ENCODE data around the gene EPB41L3. TPM values are rescaled to one million over a fixed set of nuclear protein-coding genes. Genes with fewer than 3 reads are reported as not detected.
"Not testable (repeated sequence)": the region's sequence is repeated elsewhere in the genome, so short reads cannot be mapped to it uniquely, and the experiment has no call there.

EPB41L3 gene
- 0.21 TPM in 1 of 2 replicates, not detected in the other for total RNA-seq (2014; rRNA removed; shearing (Covaris generic))

DNA sequence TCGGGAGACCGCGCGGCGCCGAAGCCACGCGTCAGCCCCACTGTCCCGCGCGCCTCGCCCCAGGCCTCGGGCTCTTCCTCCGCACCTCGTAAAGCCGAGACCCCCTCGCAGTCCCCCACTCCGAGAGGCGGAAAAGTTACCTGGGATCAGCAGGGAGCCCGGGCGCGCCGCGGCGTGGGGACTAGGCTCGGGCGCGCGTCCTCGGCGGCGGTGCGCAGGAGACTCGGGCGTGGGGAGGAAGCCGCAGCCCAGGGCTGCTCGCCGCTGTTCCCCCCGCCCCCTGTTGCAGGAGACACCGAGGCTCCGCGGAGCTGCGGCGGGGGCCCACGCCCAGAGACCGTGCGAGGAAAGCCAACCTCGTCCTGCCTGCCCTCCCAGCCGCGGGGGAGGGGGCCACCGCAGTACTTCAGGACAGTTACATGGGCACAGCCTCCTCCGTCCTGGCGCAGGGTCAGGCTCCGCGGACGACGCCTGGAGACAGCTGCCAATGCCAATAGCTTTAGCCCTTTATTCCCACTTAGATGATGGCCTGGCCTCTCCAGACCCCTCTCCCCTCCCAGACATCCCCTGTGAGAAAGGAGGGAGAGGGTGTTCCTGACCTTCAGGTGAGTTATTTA is at the start of gene EPB41L3:
Gene EPB41L3 (minus strand): TSS at position 225 of the 617 bp plus-strand sequence. CDS start 54,814 bp downstream, outside the sequence.
- no peak within 1 kb of the TSS for H3K27ac ChIP-seq
- no peak for DNase-seq (ENCODE audit: low read depth in 1 of 2, low spot score in 2 of 2)

DNA sequence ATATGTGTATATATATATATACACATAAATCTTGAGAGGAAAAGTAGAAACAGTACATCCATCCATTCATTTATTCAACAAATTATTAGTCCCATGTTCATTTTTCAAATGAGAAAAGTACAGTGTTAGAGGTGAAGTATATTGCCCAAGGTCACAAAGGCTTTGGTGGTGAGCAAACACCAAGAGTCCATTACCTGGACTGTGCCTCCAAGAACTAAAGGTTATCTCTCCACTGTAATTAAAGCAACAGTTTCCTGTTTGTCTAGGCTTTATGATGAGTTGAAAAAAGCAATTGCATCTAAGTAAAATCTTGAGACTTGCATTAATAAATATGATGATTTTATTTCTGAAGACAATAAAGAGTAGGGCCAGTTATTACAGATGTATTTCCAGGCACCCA is 44.7 kb upstream of the EPB41L3 start:
- Histone ChIP-seq H3K4me3 (no peak overlapping the region), H3K4me1 (replicated peaks) (peaks cover 7% of the 10 kb centered on the region; the same call in 1 of the 2 replicates), H3K27me3 (replicated peaks) (no peaks in the 10 kb centered on the region), H3K36me3 (no peaks in the 10 kb centered on the region), H3K27ac (no peak overlapping the region), H3K9me3 (replicated peaks) (no peaks in the 10 kb centered on the region)
- no peak for DNase-seq (ENCODE audit: low read depth in 1 of 2, low spot score in 2 of 2)

More for the DNA sequence above, at the start of gene EPB41L3:
- Histone ChIP-seq H3K4me1 (replicated peaks) (no peaks in the 10 kb centered on the region), H3K4me3 (no peak within 1 kb of the TSS), H3K36me3 (no peaks in the 10 kb centered on the region), H3K27me3 (replicated peaks) (peaks cover 57% of the 10 kb centered on the region), H3K9me3 (replicated peaks) (no peaks in the 10 kb centered on the region)

DNA sequence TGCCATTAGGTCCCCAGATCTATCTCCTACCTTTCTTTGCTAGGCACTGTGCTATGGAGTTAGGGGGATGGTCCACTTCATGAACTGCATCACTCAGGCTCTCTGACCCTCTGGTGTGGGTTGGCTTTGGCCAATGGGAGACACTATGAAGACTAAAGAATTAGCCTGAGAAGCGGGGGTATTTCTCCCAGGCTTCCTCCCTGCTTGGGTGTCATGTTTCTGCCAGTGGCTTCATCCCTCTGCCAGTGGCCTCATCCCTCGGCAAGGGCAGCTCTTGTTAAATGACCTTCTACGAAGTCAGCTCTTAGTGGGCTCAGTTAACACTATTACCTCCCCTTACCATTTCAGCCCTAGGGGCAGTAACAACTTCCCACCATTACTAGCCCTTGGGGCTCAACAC is 41.9 kb upstream of the EPB41L3 start:
- no peaks in the 10 kb centered on the region for H3K27me3 ChIP-seq (replicated peaks)
- H3K27ac ChIP-seq, result no peak overlapping the region
- no peak for DNase-seq (ENCODE audit: low read depth in 1 of 2, low spot score in 2 of 2)
- H3K36me3 ChIP-seq, result no peaks in the 10 kb centered on the region
- H3K4me1 ChIP-seq (replicated peaks), result peaks cover 17% of the 10 kb centered on the region
- H3K9me3 ChIP-seq (replicated peaks), result no peaks in the 10 kb centered on the region
- H3K4me3 ChIP-seq, result no peak overlapping the region

DNA sequence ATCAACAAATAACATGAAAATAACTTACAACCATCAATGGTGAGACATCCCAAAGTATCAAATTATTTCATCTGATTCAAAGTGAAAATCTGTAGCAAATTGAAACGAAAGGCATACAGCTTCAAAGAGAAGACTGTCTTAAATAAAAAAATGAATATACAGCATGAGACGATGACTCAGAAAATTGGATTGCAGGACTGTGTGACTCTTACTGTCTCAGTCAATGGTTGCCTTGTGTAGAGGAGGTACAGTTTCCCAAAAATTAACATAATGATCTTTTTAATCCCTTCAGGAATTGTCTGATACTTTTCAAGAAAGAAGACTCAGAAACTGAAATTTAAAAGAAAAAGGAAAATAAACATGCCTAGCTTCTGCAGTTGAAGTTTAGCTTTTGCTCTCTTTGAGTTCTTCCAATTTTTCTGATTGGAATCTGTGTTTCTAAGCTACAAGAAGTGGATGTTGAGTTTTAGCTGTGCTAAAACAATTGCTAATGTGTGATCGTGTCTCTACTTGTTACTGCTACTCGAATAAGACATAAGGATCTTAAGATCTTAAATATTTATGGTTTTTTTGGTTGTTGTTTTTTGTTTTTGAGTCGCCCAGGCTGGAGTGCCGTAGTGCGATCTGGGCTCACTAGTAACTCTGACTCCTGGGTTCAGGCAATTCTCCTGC is 41.1 kb upstream of the EPB41L3 start:
- H3K36me3 ChIP-seq, result no peaks in the 10 kb centered on the region
- no peak overlapping the region for H3K4me3 ChIP-seq
- peaks cover 17% of the 10 kb centered on the region for H3K4me1 ChIP-seq (replicated peaks)
- H3K9me3 ChIP-seq (replicated peaks), result no peaks in the 10 kb centered on the region
- H3K27me3 ChIP-seq (replicated peaks), result no peaks in the 10 kb centered on the region
- no peak overlapping the region for H3K27ac ChIP-seq
- peak in 1 of 2 experiments; percentile 25 for DNase-seq (ENCODE audit: low read depth in 1 of 2, low spot score in 2 of 2)

DNA sequence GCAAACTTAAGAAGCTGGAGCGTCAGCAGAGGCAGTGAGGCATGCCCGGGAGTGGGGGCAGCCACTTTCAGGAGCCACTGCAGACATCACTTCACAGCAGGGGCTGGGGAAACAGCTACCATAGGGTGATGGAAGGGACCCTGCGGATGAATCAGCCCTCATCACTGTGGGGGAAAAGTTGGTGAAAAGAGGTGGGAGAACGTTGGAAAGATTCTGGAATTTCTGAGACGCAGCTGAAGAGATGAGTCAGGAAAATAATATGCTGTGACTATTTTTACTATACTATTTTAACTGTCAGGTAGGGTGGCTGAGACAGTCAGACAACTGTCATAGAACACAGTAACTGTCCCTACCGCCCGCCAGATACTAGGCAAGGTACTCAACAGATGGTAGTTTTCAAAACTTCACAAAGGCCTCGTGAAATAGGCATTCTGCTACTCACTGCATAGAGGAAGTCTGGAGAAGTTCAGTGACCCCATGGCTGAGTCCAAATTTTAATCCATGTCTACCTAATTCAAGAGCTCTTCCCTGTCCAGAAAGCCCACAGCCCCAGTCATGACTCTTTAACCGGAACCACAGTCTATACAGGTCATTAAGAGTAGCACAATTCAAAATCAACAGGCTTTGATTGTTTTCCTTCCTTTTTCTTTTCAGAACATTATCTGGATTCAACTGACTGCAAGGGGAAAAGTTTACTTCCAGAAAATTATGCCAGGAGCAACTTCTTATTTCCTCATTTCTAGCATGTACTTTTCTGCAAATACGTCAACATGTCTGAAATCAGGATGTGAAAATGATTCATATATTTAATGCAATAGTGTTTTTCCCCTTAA is 39.3 kb upstream of the EPB41L3 start:
- H3K9me3 ChIP-seq (replicated peaks), result no peaks in the 10 kb centered on the region
- DNase-seq (ENCODE audit: low read depth in 1 of 2, low spot score in 2 of 2), result peak; percentile 47 to 54
- no peak overlapping the region for H3K4me3 ChIP-seq
- H3K4me1 ChIP-seq (replicated peaks), result peaks cover 17% of the 10 kb centered on the region
- no peaks in the 10 kb centered on the region for H3K36me3 ChIP-seq
- H3K27me3 ChIP-seq (replicated peaks), result no peaks in the 10 kb centered on the region
- peak overlapping the region; percentile 47; the same call in 1 of the 2 replicates for H3K27ac ChIP-seq

DNA sequence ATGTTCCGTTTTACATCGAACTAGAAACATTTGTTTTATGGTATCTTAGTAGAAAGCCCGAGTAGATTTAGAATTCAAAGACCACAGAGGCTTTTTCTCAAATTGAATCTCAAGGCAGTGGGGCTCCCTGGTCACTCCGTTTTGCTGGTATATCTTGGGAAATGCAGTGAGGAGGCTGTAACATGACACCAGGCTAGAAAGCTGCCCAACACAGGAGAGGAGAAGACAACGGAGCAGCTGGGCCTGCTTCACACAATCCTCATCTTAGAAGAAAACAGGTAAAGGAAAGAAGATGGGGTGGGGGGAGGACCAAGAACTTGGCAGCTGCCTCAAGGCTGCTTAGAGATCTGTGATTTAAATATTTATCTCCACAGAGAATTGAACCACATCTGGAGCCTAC is 38.3 kb upstream of the EPB41L3 start:
- Histone ChIP-seq H3K9me3 (replicated peaks) (no peaks in the 10 kb centered on the region), H3K27ac (no peak overlapping the region), H3K4me1 (replicated peaks) (peaks cover 17% of the 10 kb centered on the region), H3K27me3 (replicated peaks) (no peaks in the 10 kb centered on the region), H3K36me3 (no peaks in the 10 kb centered on the region), H3K4me3 (no peak overlapping the region)
- peak in 1 of 2 experiments; percentile 19 for DNase-seq (ENCODE audit: low read depth in 1 of 2, low spot score in 2 of 2)

DNA sequence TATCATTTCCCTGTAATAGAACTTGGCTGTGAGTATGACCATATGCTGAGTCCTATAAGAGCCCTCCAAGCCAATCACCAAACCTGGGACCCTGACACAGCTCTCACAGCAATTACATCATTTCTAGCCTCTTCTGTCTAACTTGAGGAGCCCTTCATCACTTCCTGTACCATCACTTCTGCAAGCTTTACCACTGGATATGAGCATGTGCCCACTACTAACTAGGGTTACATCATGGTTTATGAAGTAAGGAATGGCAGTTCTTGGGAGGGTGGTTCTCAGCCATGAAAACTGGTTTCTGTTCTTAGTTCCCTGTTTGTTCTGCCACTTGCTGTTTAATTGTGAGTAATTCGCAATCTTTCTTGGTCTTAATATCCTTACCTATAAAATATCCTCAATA is 31.0 kb upstream of the EPB41L3 start:
- Histone ChIP-seq H3K36me3 (no peaks in the 10 kb centered on the region), H3K27me3 (replicated peaks) (0 out of 2 replicates have a peak, but pooled peaks cover 4% of the 10 kb centered on the region), H3K27ac (no peak overlapping the region), H3K9me3 (replicated peaks) (no peaks in the 10 kb centered on the region), H3K4me3 (no peak overlapping the region), H3K4me1 (replicated peaks) (no peaks in the 10 kb centered on the region)
- DNase-seq (ENCODE audit: low read depth in 1 of 2, low spot score in 2 of 2), result no peak

DNA sequence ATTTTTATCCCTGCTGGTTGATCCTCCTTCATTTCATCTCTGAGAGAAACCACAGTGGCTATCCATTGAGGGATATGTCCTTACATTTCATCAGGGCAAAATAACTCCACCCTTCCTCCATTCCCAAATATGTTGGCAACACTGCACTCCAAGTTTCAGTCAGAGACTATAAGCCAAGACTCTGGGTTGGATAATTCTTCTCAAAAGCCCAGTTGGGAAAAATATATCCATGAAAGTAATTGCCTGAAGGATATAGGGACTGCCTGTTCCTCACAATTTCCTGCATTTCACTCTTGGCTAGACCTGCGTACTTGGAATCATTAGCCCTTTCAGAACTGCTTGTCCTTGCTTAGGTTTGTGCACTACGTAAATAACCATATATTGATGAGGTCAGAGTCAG is 27.9 kb upstream of the EPB41L3 start:
- no peak for DNase-seq (ENCODE audit: low read depth in 1 of 2, low spot score in 2 of 2)
- H3K4me3 ChIP-seq, result no peak overlapping the region
- no peaks in the 10 kb centered on the region for H3K36me3 ChIP-seq
- H3K9me3 ChIP-seq (replicated peaks), result no peaks in the 10 kb centered on the region
- 0 out of 2 replicates have a peak, but pooled peaks cover 4% of the 10 kb centered on the region for H3K27me3 ChIP-seq (replicated peaks)
- H3K27ac ChIP-seq, result no peak overlapping the region
- H3K4me1 ChIP-seq (replicated peaks), result no peaks in the 10 kb centered on the region

DNA sequence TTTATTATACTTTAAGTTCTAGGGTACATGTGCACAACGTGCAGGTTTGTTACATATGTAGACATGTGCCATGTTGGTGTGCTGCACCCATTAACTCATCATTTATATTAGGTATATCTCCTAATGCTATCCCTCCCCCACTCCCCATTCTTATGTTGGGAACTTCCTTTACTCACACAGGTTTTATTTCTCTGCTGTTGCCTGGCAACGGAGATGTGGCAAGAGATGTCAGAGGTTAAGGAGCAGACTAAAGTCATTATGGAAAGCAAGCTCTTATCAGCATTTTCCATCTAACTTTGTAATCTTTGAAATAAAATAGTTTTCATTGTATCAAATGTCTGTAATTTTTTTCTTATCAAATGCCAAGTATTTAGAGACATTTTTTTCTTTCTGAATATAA is 26.8 kb upstream of the EPB41L3 start:
- H3K27me3 ChIP-seq (replicated peaks); H3K27ac ChIP-seq; H3K36me3 ChIP-seq; DNase-seq (ENCODE audit: low read depth in 1 of 2, low spot score in 2 of 2); H3K4me1 ChIP-seq (replicated peaks); H3K4me3 ChIP-seq; H3K9me3 ChIP-seq (replicated peaks): not testable (repeated sequence)

DNA sequence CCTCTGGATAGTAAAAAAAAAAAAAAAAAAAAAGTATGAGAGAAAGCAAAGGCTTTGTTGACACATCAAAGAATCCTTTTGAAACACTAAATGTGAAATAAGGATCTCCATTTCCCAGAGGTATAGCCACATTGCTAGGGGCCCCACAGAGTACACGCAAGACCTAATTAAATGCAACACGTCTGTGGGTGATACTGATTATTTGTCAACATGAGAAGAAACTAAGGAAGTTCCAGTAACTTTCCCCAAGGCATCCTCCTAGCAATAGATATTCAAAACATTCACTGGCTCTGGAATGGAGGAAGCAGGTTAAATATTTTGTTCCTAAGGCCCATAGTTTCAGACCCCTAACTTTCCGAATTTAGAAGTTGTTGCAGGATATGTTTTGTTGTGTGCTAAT is 24.6 kb upstream of the EPB41L3 start:
- no peaks in the 10 kb centered on the region for H3K27me3 ChIP-seq (replicated peaks)
- H3K4me1 ChIP-seq (replicated peaks), result no peaks in the 10 kb centered on the region
- H3K4me3 ChIP-seq, result no peak overlapping the region
- DNase-seq (ENCODE audit: low read depth in 1 of 2, low spot score in 2 of 2), result no peak
- H3K36me3 ChIP-seq, result no peaks in the 10 kb centered on the region
- H3K27ac ChIP-seq, result no peak overlapping the region
- no peaks in the 10 kb centered on the region for H3K9me3 ChIP-seq (replicated peaks)

DNA sequence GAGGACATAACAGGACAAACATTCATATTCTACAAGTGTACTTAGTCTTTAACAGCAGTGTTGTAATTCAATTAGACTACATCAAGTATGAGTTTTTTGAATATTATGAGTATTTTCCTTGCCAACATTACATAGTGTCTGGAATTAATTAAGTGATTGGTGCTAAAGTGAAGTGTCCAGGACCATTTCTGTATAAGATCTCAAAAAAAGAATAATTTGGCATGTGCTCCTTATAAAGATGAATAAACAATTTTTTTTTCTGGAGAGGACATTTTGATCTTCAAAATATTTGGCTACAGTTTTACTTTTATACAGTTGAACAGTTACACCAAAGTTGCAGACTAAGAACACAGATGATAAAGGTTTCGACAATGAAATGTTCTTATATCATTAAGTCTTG is 15.1 kb upstream of the EPB41L3 start:
- no peaks in the 10 kb centered on the region for H3K9me3 ChIP-seq (replicated peaks)
- no peak for DNase-seq (ENCODE audit: low read depth in 1 of 2, low spot score in 2 of 2)
- no peaks in the 10 kb centered on the region for H3K4me1 ChIP-seq (replicated peaks)
- no peak overlapping the region for H3K27ac ChIP-seq
- H3K27me3 ChIP-seq (replicated peaks), result no peaks in the 10 kb centered on the region
- H3K36me3 ChIP-seq, result no peaks in the 10 kb centered on the region
- no peak overlapping the region for H3K4me3 ChIP-seq

DNA sequence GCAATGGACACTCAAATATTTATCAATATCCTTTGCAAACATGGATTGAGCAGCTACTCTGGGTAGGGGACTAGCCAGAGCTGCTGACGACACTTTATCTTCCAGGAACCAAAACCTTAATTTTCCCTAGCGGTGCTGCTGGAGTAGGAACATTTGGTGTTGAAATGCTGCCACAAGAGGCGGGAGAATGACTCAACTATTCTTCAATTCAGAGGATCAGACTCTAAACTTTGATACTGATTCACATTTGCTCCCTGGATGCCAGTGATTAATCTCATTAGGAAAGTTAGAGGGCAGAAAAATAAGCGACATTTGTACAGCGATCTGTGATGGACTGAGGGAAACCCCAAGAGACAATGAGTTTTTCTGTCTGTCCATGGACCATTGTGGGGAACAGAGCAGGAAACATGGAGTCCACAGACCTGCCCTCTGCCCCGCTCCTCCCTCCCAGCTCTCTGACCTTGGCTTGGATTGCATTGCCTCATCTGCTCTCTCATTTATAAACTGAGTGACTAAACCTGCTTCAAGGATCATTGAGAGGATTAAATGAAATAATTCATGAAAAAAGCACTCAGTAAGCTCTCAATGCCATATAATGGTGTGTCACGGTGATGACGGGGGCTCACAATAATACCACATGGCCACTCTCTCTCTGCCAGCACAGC is 12.6 kb upstream of the EPB41L3 start:
- no peak for DNase-seq (ENCODE audit: low read depth in 1 of 2, low spot score in 2 of 2)

DNA sequence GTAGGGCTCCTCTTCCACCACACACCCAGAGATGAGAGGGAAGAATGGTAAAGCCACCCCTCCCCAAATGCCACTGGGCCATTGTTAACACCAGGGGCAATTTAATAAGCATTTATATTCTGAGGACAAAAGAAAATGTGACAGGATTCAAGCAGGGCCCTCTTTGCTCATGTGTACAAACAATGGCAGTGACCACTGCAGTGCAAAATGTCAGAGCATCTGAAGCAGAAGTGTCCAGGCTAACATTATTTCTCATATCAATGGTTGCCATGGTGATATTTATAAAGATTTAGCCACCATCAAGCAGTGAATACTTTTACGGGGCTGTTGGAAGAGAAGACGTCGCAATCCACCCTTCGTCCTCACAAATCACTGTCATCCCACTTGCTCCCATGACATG is 10.8 kb upstream of the EPB41L3 start:
- H3K27ac ChIP-seq, result no peak overlapping the region
- H3K4me3 ChIP-seq, result no peak overlapping the region
- H3K4me1 ChIP-seq (replicated peaks), result no peaks in the 10 kb centered on the region
- H3K36me3 ChIP-seq, result no peaks in the 10 kb centered on the region
- peaks cover 9% of the 10 kb centered on the region; the same call in 1 of the 2 replicates for H3K27me3 ChIP-seq (replicated peaks)
- no peak for DNase-seq (ENCODE audit: low read depth in 1 of 2, low spot score in 2 of 2)
- H3K9me3 ChIP-seq (replicated peaks), result no peaks in the 10 kb centered on the region

More for the DNA sequence above, 12.6 kb upstream of the EPB41L3 start:
- peaks cover 9% of the 10 kb centered on the region; the same call in 1 of the 2 replicates for H3K27me3 ChIP-seq (replicated peaks)
- no peak overlapping the region for H3K27ac ChIP-seq
- H3K4me1 ChIP-seq (replicated peaks), result no peaks in the 10 kb centered on the region
- no peak overlapping the region for H3K4me3 ChIP-seq
- no peaks in the 10 kb centered on the region for H3K36me3 ChIP-seq
- H3K9me3 ChIP-seq (replicated peaks), result no peaks in the 10 kb centered on the region

Measured in SJSA1 (cell line).